ENCODE measurements around the gene CALML4.
"Not testable (repeated sequence)": the region's sequence is repeated elsewhere in the genome, so short reads cannot be mapped to it uniquely, and the experiment has no call there.

Gene CALML4

DNA sequence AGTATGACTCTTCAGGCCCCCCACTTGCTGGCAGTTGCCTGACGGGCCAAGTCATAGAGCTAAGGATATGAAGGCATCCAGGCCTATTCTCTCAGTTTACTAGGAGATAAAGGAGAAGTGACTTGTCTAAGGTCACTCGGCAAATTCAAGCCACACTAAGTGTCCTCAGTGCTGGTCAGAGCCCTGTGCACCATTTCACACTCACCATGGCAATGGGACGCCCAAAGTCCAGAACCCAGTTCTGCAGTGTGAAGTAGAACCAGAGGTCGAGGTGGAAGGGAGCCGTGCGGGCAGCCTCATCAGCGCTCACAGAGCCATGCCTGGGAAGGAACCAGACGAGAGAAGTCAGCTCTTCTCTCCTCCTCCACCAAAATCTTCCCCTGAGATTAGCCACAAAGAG lies 13.2 kb upstream of the CALML4 start:
- TF ChIP-seq, protein P1, sequence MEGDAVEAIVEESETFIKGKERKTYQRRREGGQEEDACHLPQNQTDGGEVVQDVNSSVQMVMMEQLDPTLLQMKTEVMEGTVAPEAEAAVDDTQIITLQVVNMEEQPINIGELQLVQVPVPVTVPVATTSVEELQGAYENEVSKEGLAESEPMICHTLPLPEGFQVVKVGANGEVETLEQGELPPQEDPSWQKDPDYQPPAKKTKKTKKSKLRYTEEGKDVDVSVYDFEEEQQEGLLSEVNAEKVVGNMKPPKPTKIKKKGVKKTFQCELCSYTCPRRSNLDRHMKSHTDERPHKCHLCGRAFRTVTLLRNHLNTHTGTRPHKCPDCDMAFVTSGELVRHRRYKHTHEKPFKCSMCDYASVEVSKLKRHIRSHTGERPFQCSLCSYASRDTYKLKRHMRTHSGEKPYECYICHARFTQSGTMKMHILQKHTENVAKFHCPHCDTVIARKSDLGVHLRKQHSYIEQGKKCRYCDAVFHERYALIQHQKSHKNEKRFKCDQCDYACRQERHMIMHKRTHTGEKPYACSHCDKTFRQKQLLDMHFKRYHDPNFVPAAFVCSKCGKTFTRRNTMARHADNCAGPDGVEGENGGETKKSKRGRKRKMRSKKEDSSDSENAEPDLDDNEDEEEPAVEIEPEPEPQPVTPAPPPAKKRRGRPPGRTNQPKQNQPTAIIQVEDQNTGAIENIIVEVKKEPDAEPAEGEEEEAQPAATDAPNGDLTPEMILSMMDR (IDR thresholded peaks at IDR 0.05; ENCODE audit: low read depth, low read length, missing control alignments) = no peak
- H3K4me3 ChIP-seq (ENCODE audit: low read depth, low read length) = no peak overlapping the region
- in situ Hi-C loops (cut with HindIII; ENCODE audit: low sequenced_read_pairs) = no loop called here
- DNase-seq (ENCODE audit: low read depth) = no peak

DNA sequence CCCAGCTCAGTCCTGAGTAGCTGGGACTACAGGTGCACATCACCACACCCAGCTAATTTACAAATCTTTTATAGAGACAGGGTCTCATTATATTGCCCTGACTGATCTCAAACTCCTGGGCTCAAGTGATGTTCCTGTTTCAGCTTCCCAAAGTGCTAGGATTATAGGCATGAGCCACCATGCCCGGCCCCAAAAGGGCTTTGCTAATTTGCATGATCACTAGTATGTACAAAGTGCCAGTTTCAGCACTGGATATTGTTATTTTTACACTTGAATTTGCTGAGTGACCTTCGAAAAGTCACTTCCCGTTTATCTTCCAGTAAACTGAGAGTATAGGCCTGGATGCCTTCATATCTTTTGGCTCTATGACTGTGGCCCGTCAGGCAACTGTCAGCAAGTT lies 12.2 kb upstream of the CALML4 start:
- TF ChIP-seq, protein P1 (IDR thresholded peaks at IDR 0.05; ENCODE audit: low read depth, low read length, missing control alignments) = no peak
- DNase-seq (ENCODE audit: low read depth) = no peak
- H3K4me3 ChIP-seq (ENCODE audit: low read depth, low read length) = no peak overlapping the region
- in situ Hi-C loops (cut with HindIII; ENCODE audit: low sequenced_read_pairs) = no loop called here

DNA sequence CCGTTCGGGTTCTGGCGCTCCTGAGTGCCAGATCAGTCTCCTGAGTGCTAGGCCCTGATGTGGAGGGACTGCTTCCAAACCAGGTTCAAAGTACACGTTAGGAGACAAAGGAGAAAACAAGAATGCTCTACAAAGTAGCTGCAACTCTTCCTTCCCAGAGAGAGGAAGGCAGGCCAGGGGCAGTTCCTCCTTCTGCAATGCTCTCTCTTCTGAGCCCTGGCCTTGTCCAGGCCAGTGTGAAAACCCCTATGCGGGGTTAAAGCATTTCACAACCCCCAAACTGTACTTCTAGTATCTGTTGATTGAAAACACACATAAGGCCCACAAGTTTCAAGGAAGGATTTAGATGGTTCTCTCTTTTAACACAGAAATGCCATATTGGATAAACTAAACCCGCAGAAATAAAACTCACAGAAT lies 9.7 kb upstream of the CALML4 start:
- TF ChIP-seq, protein P1 (IDR thresholded peaks at IDR 0.05; ENCODE audit: low read depth, low read length, missing control alignments) = no peak
- no peak overlapping the region for H3K4me3 ChIP-seq (ENCODE audit: low read depth, low read length)
- in situ Hi-C loops (cut with HindIII; ENCODE audit: low sequenced_read_pairs) = no loop called here
- no peak for DNase-seq (ENCODE audit: low read depth)

DNA sequence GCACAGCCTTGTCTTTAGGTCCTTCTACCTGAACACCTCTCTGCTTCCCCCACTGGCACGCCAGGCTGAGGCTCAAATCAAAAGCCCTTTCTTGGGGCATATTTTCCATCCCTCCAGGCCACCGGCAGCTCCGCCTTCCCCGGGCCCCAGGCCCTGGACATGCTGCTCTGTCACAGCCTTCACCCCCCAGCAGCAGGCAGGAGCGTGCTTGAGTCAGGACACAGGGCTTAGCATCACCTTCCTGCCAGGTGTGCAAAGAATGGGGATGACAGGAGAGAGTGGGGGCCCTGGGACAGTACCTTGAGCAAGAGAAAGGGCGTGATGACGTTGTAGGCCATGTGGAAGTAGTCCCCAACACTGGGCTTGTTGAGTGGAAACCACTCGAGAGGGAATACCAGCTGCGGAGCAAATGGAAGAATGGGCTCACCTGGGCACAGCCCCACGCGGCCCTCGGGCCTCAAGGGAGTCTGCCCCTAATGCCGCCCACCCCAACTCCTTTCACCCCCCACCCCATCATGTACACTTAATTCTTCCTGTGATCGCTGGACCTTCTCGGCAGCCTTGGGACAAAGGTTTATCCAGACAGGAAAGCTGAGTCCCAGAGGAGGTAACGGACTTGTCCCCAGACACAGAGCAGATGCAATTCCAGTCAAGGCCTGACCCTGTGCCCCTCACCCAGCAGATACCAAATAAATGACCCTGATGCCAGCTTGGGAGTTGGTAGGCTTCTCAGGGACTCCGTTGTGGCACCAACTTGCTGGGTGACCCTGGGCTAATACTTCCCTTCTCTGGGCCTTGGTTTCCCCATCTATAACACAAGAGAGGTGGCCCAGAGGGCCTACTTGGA lies 9.1 kb upstream of the CALML4 start:
- in situ Hi-C loops (cut with HindIII; ENCODE audit: low sequenced_read_pairs) = no loop called here
- H3K4me3 ChIP-seq (ENCODE audit: low read depth, low read length) = no peak overlapping the region
- no peak for DNase-seq (ENCODE audit: low read depth)
- TF ChIP-seq, protein P1 (IDR thresholded peaks at IDR 0.05; ENCODE audit: low read depth, low read length, missing control alignments) = no peak

DNA sequence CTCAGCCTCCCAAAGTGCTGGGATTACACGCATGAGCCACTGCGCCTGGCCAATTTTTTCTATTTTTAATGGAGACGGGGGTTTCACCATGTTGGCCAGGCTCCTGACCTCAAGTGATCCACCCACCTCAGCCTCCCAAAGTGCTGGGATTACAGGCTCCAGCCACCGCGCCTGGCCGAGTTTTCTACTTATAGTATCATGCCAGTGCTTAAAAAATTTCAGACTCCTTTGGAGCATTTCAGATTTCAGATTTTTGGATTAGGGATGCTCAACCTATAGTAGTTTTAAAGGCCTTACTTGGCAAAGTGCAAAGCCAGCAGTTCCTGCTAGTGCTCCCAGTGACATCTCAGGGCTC lies 8.3 kb upstream of the CALML4 start:
- H3K4me3 ChIP-seq (ENCODE audit: low read depth, low read length); DNase-seq (ENCODE audit: low read depth); in situ Hi-C loops (cut with HindIII; ENCODE audit: low sequenced_read_pairs): not testable (repeated sequence)

DNA sequence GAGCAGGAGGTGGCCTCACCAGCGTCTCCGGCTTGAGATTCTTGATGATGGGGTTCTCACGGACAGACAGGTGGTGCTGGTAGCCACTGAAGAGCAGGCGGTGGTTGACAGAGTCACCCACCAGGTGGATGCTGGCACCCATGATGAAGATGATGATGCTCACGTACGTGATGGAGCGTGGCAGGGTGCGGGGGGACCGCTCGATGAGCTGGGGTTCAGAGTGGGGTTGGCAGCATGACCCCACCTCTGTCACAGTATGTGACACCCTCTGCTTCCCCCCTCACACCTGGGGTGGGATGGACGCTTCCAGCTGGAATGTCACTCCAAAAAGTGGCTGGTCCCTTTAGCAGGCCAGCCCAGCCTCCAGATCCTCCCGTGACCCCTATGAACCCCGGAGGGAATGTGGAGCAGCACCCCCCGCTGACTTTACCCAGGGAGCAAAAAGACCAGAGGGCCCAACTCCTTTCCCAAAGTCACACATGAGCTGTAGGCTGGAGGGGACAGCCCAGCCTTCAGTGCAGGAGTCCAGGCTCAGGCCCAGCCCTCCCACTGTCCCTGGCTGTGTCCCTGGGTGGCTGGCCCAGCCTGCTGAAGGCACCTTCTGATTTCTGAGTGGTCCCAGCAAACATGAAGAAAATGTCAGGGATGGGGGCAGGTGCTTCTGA lies 6.7 kb upstream of the CALML4 start:
- in situ Hi-C loops (cut with HindIII; ENCODE audit: low sequenced_read_pairs) = no loop called here
- TF ChIP-seq, protein P1 (IDR thresholded peaks at IDR 0.05; ENCODE audit: low read depth, low read length, missing control alignments) = no peak
- no peak overlapping the region for H3K4me3 ChIP-seq (ENCODE audit: low read depth, low read length)
- DNase-seq (ENCODE audit: low read depth) = no peak
